Neural progenitor cell (in vitro differentiated cells): ENCODE results near the gene SGTB.

Experiments
- EZH2 ChIP-seq: fragments of 200-600 bp; sonication (generic); IDR thresholded peaks from 2 replicates; pipeline ENCODE4 v1.6.1; 2017; ENCODE audit warnings: antibody characterized with exemption, mild to moderate bottlenecking, moderate library complexity
- TF ChIP-seq, protein P1 (sequence below): fragments of 200-600 bp; sonication (generic); IDR thresholded peaks from 2 replicates; pipeline ENCODE4 v1.5.1; 2017; ENCODE audit warnings: antibody characterized with exemption, mild to moderate bottlenecking

DNA sequence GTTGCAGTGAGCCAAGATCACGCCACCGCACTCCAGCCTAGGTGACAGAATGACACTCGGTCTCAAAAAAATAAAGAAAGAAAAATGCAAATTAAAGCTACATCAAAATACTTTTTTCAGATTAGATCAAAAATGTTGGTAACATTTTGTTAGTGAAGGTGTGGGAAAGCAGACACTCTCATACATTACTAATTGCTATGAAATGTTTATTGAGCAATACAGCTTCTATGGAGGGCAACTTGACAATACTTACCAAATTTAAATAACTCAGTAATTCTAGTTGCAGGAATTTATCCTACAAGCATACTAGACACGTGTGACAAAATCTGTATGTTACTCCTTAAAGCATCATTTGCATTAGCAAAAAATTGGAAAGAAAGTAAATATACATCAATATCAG is 101.9 kb downstream of the SGTB start:
- TF ChIP-seq, protein P1, sequence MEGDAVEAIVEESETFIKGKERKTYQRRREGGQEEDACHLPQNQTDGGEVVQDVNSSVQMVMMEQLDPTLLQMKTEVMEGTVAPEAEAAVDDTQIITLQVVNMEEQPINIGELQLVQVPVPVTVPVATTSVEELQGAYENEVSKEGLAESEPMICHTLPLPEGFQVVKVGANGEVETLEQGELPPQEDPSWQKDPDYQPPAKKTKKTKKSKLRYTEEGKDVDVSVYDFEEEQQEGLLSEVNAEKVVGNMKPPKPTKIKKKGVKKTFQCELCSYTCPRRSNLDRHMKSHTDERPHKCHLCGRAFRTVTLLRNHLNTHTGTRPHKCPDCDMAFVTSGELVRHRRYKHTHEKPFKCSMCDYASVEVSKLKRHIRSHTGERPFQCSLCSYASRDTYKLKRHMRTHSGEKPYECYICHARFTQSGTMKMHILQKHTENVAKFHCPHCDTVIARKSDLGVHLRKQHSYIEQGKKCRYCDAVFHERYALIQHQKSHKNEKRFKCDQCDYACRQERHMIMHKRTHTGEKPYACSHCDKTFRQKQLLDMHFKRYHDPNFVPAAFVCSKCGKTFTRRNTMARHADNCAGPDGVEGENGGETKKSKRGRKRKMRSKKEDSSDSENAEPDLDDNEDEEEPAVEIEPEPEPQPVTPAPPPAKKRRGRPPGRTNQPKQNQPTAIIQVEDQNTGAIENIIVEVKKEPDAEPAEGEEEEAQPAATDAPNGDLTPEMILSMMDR: no peak
- TF ChIP-seq EZH2: no peak
